HG02943 (cell line): ENCODE results near the gene ICOSLG.
"Not testable (repeated sequence)": the region's sequence is repeated elsewhere in the genome, so short reads cannot be mapped to it uniquely, and the experiment has no call there.

Experiments used
- ATAC-seq: cut with Tn5 transposase; IDR thresholded peaks from one replicate; pipeline ENCODE4 v1.9.1; 2021; ENCODE audit warnings: mild to moderate bottlenecking, low read depth, moderate library complexity; ENCODE audit not compliant: unreplicated experiment

Gene ICOSLG

DNA sequence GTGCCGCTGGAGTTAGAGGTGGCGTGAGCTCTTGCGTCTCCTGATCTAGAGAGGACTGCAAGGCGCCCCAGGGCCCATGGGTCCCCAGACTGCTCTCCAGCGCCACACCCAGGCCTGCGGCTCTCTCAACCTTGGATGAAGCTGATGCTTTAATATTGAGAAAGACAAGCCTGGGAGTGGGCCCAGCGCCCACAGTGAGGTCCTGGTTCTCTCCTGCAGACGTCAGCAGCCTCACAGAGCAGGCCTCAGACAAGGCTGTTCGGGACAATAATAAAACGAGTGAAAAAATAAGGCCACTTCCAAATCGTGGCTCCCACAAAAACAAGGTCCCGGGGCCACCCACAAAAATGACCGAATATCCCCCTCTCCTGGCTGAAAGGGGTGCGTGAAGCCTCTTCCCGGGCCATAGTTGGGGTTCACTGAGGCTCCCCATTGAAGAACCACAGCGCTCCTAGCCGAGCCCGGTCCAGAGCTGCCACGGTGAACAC lies 27.0 kb upstream of the ICOSLG start:
- ATAC-seq = no peak

GRCh38 chr21:44265734-44266270 lies 25.1 kb upstream of the ICOSLG start:
- ATAC-seq = no peak

GRCh38 chr21:44263768-44264167 lies 23.0 kb upstream of the ICOSLG start:
- no peak for ATAC-seq

DNA sequence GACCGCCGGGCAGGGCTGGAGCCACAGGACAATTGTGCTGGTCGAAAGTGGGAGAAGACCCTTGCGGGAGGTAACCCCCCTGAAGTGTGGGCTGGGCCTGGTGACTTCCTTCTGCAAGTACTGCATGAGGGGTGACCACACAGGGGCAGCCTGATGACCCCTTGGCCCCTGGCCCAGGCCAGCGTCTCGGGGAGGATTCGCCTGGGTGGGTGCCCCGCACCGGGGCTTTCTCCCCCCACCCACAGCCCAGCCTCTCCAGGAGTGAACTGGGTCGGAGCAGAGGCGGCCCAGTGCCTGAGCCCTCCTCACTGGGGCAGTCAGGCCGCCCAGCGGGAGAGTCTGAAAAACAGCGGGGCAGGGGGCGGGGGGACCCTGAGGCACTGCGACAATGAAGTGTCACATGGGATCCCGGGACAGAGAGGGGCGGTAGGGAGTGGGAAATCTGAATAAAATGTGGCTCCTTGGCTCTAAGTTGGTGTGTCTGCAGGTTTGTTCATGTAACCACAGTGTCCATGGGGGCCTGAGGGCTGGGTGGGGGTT lies 22.5 kb upstream of the ICOSLG start:
- no peak for ATAC-seq

- ATAC-seq = no peak
Measured at GRCh38 chr21:44262338-44263056, 21.8 kb upstream of the ICOSLG start.

GRCh38 chr21:44261675-44262295 lies 21.0 kb upstream of the ICOSLG start, which contains the start of gene DNMT3L:
TSS of gene DNMT3L (minus strand) at chr21:44261897. CDS start at chr21:44261259, 638 bp downstream.
- no peak for ATAC-seq

GRCh38 chr21:44260791-44261631 lies 20.3 kb upstream of the ICOSLG start:
- no peak for ATAC-seq

- no peak for ATAC-seq
Measured at GRCh38 chr21:44260066-44260465, 19.3 kb upstream of the ICOSLG start.

- ATAC-seq = no peak
Measured at GRCh38 chr21:44259082-44259705, 18.5 kb upstream of the ICOSLG start.

DNA sequence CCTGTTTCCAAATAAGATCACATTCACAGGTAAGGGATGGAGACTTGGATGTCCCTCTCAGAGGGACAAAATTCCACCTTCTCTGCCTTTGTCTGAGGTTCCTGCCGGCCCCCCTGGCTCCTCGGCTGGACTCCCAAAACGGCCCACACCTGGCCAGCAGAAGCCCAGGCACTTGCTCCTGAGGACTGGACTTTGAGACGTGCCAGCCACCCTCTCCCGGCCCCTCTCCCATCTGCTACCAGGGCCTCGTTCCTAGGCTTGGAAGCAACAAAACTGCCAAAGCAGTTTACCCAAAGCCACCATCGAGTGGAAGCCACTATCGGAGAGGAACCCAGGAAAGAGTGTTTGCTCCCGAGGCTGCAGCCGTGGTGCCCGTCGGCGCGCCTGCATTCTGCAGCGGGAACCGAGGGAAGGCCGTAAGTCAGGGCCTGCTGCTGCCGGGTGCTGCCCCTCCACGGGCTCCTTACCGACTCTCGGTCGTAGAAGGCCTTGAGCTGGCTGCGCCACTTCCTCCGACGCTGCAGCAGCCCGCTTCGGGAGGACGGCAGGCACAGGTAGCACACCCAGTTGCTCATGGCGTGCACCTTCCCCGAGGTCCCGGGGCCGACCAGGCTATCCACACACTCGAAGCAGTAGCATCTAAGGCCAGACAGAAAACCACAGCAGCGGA lies 17.4 kb upstream of the ICOSLG start:
- ATAC-seq = no peak

- ATAC-seq = no peak
Measured at GRCh38 chr21:44255511-44255981, 14.8 kb upstream of the ICOSLG start.

GRCh38 chr21:44253832-44254710 lies 13.3 kb upstream of the ICOSLG start:
- no peak for ATAC-seq

DNA sequence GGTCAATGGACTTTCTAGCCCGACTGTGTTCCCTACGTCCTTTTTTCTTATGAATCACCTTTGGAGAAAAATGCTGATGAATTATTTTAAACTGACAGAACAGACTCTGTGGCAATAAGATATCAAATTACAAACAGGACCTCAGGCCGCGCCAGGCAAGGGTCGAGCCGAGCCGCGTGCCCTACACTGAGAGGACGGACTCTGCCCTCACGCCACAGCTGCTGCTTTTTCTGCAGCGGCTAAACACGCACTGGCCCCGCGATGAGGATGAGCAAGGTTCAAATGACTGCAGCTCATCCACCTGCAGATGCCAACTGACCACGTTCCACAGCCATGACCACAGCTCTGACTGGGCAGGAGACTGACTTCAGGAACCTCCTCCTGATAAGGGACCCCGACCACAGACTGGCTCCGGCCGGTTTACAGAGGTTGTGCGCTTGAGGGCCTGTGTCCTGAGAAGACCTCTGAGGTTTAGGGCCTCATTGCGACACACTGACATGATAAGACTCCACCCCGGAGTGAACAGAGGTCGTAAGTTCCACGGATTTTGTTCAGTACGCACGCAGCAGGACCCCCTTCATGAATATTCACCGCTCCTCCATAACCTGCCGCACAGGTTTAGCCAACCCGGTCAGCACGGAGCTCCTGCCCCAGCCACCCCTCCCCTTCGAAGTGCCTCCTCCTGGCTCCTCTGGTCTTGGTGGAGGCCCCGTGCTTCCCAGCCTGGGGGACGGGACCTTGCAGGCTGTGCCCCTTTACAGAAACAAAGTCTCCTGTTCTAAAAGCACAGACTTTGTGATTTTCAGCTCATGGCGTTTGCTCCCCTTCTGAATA lies 8.7 kb upstream of the ICOSLG start:
- not testable (repeated sequence) for ATAC-seq

GRCh38 chr21:44247904-44248303 lies 7.2 kb upstream of the ICOSLG start:
- not testable (repeated sequence) for ATAC-seq

DNA sequence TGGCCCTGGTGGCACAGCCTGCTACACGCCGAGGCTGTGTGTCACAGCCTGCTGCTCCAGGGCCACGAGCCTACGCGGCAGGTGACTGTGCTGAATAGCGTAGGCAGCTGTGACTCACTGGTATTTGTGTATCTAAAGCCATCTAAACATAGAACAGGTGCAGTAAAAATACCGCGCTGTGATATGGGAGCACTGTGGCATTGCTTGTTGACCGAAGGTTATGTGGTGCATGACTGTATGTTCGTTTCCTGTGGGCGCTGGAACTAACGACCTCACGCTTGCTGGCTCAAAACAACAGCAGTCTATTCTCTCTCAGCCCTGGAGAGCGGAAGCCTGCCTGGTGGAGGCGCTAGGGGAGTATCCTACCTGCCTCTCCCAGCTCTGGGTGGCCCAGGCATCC lies 3.2 kb upstream of the ICOSLG start:
- ATAC-seq = not testable (repeated sequence)

DNA sequence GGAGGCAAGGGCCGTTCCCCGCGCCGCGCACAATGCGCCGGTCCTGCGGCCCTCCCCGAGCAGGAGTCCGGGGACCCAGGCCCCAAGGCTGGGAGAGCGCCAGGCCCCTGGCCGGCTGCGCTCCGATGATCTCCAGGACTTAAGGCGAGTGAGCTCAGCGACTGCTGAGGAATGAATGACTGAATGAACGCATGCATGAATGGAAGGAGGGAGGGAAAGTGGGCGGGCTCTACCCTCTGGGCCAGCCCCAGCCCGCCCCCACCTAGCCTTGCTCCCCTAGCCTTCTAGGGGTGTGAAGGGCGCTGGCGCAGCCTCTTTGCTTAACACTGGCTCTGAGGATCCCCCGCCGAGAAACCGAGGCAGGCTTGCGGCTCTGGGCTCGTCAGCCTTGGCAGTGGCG lies 538 bp upstream of the ICOSLG start:
- not testable (repeated sequence) for ATAC-seq

DNA sequence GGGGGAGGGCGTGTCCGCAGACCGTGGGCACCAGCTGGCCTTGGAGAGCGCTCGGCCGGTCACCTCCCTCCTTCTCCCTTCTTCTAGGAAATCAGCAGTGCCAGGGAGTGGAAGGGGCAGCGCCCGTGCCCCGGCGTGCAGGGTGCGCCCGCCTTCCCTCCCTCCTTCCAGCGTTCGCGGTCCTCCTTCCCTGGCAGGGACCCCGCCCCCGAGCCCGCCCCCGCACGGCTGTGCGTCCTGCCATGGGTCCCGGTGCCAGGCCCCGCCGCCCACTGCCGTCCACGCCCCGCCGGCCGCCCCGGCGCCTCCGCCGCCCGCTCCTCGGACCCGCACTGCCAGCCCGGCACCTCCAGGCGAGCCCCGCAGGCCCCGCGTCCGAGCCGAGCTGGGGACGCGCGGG lies 390 bp downstream of the ICOSLG start:
- not testable (repeated sequence) for ATAC-seq

GRCh38 chr21:44229561-44229960 lies 11.2 kb downstream of the ICOSLG start:
- not testable (repeated sequence) for ATAC-seq
